HG03571 (cell line): Measurements from ENCODE around the gene ALDH4A1.

ENCODE experiments used
- ATAC-seq: cut with Tn5 transposase; IDR thresholded peaks from one replicate; pipeline ENCODE4 v1.9.1; 2021; ENCODE audit not compliant: unreplicated experiment

Gene ALDH4A1, protein sequence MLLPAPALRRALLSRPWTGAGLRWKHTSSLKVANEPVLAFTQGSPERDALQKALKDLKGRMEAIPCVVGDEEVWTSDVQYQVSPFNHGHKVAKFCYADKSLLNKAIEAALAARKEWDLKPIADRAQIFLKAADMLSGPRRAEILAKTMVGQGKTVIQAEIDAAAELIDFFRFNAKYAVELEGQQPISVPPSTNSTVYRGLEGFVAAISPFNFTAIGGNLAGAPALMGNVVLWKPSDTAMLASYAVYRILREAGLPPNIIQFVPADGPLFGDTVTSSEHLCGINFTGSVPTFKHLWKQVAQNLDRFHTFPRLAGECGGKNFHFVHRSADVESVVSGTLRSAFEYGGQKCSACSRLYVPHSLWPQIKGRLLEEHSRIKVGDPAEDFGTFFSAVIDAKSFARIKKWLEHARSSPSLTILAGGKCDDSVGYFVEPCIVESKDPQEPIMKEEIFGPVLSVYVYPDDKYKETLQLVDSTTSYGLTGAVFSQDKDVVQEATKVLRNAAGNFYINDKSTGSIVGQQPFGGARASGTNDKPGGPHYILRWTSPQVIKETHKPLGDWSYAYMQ

DNA sequence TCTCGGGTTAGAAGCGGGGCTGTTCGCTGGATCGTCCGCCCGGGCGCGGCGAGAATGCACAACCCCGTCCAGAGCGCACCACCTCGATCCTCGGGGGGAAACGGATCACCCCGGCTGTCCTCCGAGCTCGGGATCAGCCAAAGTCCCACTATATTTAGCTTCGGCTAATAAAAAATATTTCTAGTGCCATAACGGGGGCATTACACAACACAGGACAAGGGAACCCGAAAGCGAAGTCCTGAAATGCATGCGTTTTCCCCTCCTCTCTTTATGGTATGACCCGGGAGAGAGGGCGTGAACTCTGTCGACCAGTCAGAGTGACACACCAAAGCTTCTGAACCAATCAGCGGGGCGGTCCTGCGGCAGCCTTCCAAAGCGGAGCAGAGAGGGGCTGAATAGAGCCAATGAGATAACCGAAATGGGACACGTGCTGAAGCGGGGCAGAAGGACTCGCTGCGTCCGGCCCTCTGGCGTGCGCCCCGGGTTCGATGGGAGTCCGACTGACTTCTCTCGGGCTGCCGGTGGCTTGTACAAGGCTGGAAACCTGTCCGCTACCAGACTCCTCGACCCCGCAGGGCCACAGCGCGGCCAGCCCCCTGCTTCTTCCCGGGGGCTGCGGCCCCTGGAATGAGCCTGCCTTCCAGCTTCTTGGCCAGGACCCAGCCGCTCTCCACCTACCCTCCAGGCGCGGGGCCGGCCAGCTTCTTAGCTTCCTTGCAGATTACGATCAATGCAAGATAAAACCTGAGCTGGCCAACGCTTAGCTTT, at the start of gene ALDH4A1:
ALDH4A1 (minus strand) TSS at position 33 of the 768 bp plus-strand sequence; CDS start at position 1, 32 bp downstream.
- ATAC-seq: peak; percentile 96

DNA sequence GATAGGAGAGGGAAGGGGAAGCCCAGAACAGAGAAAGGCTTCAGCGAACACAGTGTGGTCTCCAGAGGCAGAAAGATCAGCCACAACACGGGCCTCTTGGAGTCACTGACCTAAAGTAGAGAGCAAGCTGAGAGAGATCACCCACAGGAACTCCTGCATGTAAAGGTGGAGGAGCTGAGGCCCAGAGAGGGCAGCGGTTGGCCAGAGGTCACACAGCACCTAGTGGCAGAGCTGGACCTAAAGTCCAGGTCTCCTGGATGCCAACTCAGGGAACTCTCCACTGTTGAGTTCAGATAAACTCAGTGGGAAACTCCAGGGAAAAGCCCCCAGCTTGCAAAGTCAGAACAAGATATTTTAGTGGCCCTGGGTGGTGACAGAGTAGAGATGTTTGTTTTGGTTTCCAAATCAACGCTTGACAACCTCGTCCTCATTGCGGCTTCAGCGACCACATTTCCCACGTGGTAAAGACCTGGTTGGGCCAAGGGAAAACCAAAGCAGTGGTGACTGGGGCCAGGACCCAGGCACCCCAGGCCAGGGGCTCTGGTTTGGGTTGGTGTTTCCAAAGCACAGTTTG, 49.5 kb upstream of the ALDH4A1 start:
- peak; percentile 24 for ATAC-seq

DNA sequence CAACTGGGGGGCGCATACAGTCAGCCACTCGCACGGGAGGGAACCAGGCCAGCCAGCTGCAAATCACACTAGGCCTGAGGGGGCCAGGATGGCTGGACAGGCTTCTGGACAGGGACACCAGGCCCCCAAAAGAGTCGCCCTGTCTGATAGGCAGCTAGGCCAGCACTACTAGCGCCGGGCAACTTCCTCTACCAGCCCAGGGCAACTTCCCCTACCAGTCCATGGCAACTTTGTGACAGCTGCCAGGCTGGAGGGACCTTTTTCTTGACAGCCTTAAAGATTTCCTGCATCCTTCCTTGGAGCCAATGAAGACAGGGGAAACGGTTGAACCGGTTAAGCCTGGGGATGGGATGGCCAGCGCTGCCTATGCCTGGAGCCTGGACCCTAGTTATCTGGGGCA, 49.1 kb upstream of the ALDH4A1 start:
- peak; percentile 0 for ATAC-seq

DNA sequence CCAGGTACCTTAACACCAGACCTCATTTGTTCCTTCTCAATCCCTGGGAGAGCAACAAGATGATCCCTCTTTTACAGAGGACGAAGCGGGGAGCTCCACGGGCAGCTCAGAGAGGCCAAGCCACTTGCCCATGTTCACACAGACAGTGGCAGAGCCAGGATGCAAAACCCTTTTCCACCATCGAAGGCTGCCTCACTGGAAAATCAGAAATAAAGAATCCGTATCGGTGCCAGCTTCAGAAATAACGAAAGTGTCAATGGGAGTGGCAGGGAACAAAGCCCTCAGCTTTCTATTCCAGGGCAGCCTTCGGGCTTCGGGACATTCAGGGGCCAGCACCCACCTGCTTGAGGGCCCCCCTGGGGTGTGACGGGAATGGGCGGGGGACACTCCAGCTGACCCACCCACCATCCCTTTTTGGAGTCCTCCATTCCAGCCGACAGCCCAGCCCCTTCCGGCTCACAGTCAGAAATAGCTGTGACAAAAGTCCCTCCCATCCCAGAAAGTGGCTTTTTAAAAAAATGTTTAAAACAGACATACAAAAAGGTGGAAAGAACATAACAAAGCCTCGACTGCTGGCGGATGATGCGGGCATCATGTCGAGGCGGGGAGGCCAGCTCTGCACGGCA, 48.2 kb upstream of the ALDH4A1 start:
- ATAC-seq: no peak

DNA sequence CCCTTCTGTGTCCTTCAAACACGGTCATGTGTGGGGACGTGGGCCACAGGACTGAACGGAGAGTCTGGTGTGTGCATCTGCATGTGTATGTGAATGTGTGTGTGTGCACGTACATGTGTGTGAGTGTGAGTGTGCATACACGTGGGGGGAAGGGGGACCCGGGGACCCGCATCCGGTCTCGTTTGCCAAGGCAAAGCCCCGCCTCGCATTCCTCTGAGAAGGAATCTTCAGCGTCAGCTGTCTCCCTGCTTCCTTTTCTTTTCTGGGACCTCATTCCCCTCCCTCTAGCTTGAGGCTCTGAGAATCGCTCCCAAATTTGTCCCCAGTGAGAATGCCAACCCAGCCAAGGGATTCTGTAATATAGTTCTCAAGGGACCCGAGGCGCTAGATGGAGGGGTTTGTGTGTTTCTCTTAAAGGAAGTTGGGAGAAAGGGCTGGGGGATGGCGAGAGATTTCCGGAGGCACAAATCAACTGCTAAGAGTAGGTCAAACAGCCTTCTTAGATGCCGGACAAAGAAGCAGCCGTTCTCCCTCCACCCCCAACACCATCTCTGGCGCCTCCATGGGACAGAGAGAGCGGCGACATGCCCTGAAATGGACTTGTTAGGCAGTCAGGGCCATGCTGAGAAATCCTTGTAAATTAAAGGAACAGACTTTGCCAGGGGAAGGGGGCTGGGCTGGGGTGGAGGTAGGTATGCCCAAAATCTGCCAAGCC, 47.5 kb upstream of the ALDH4A1 start:
- no peak for ATAC-seq

DNA sequence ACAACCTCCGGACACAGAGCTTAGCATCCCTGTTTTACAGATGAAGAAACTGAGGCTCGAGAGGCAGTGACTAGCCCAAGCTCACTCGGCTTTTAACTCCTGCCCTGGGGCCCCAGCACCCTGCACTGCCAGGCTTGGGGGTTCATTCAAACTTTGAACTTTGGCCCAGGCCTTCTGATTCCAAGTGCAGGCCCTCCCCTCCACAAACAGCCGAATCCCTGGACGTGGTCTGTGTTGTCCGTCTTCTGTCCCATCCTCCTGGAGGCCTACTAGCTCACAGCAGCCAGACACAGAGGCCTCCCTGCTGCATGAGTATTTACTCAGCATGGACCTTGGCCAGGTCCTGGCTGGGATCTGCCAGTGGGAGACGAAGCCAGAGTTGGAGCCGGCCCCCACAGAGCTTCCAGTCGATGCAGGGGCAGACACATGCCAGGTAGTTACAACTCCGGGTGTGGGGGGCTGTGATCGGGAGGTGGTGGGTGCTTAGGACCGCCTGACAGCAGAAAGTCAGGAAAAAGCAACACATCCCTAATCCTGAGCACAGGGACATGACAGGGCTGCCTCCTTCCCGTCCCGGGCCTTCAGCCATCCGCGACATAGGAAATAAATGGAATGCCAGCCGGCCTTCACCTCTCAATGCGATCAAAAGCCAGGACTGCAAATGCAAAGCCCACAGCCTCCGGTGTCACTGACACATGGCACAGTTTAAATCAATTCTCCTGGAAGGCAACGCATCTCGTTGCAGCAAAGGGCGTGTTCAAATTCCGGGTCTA, 46.7 kb upstream of the ALDH4A1 start:
- ATAC-seq: no peak

DNA sequence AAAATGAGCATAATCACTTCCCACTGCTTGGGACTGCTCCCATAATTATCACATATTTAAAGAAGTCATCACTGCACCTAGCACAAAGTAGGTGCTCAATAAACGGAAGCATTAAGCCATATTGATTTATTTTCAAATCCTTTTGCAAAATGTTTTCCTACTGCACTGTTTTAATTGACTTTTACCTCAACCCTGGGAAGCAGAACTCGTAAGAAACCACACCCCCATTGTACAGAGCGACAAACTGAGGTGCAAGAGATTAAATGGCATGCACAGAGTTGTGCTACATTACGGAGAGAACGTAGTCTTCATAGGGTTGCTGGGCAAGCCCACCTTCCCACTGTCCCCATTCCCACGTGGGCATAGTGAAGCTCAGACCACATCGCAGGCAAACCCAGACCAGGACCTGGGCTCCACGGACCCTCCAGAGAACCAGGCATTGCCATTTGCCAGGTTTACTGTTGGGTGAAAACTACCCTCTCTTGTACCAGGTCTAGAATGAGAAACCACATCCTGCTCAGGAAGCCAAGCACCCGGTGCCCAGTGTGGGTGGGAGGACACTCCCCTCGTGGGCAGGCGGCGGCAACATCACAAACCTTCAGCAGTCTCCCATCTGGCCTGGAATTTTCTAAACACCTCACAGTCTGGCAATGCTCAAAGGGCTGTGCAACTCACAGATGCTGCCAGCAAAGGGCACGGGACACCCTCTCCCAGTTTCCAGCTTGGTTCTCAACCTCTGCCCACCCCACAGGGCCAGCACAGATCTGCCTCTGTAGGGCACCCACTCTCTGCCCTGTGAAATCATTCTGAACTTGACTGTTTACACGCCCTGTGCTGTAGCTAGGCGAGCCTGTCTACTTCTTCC, 45.9 kb upstream of the ALDH4A1 start:
- ATAC-seq: no peak

DNA sequence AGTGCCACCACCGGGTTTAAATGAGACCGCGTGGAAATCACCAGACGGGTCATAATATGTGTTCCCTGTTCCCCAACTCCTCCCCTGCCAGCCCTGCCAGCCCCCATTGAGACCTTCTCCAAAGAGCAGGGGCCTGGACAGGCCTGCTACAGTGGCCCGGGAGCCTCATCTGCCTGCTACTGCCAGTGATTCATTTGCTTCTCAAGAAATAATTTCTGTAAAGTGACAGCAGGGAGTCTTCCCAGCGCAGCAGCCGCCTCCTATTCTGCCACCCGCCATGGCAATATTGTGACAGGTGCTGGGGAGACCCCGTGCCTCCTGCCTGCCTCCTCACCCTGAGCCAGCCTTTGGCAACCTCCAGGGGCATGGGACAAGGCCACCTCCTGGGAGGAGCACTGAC, 45.2 kb upstream of the ALDH4A1 start:
- no peak for ATAC-seq

DNA sequence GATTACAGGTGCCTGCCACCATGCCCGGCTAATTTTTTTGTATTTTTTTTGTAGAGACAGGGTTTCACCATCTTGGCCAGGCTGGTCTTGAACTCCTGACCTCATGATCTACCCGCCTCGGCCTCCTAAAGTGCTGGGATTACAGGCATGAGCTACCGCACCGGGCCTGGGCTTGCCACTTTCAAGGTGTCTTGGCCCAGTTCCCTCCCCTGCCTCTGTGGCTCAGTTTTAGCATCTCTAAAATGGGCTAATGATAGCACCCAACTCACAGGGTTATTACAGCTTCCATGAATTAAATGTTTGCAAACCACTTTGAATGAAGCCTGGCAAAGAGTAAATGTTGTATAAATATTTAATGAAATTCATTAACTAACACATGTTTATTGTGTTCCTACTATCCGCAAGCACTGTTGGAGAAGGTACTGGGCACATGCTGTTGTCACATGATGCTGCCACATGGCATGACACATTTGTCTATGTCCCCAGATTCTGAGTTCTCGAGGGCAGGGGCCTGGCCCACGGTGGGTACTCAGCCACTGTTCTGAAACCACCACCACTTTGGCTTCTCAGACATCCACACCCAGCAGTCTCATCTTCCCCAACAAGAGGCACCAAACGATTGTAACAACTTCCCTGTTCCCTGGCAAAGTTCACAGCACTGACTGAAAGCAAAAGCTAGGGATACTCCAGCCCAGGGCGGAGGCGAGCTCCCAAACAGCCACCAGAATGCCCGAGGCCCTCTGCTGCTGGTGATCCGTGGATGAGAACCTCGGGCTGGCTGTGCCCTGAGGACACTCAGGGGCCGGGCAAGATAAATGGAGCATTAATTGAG, 44.4 kb upstream of the ALDH4A1 start:
- ATAC-seq: no peak

DNA sequence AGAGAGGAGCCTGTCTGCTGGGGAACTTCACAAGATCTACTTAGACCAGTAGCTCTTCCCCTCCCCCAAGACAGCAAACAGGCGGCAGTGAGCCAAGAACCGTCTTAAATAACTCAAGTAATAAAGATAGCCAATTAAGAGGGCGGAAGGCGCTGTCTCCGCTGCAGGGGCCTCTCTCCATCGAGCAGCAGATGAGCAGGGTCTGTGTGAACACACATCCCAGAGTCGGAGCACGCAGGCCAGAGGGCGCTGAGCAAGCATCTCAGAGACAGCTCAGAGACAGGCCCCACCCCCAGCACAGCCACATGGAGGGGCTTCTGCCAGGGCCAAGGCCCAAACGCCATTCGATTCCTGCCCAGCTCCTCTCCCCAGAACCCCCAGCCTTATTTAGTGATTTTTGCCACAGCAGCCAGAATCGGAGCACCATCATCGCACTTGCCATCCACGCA, 43.1 kb upstream of the ALDH4A1 start:
- no peak for ATAC-seq

DNA sequence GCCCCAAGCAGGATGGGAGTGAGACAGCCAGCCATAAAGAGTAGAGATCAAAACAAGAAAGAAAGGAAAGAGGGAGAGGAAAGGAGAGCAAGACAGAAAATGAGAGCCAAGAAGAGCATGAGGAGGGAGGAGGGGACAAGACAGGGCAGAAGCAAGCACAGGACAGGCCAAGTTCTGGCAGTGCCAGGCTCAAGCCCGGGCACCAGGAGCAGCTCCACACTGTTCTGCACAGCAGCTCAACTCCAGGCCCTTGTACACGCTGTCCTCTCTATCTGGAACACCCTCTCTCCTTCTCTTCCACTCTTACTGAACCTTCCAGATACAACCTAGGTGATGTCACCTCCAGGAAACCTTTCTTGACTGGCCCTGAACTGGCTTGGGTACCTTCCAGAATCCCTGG, 42.5 kb upstream of the ALDH4A1 start:
- no peak for ATAC-seq

DNA sequence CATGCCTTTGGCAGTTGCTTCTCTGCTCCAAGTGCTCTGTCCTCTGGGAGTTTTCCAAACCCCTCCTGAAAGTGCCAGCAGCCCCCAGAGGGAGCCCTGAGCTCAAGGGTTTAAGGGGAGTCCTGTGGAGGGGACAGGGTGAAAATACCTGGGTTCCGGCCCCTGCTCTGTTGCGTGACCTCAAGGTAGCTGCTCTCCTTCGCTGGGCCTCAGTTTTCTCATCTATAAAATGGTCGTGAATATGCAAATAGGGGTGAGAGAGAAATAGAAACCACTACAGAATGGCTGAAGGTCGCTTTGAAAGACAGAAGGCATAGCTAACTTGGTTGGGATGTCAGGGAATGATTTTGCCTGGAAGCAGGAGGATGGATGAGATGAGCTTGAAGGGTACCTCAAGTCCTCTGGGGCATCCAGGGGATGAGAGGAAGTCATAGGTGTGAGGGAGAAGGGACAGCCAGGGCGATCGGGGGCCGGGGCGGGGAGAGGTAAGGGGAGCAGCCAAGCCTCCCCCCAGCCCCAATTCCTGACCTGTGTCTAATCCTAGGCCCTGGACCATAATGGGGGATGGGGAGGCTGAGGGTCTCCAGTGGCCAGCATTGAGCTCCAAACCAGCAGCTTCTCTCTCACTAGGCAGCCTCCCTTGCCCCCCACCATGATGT, 41.7 kb upstream of the ALDH4A1 start:
- ATAC-seq: no peak

DNA sequence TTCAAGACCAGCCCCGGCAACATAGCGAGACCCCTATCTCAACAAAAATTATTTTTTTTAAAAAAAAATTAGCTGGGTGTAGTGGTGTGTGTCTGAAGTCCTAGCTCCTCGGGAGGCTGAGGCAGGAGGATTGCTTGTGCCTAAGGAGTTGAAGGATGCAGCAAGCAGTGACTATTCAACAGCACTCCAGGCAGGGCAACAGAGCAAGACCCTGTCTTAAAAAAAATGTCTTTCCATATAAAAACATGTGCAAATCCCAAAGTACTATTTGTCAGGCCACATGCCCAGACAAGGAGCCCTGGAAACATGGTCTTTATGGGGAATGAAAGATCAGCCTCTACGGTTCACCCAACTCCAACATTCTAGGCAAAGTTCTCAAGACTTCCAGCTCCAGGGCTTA, 40.8 kb upstream of the ALDH4A1 start:
- no peak for ATAC-seq

DNA sequence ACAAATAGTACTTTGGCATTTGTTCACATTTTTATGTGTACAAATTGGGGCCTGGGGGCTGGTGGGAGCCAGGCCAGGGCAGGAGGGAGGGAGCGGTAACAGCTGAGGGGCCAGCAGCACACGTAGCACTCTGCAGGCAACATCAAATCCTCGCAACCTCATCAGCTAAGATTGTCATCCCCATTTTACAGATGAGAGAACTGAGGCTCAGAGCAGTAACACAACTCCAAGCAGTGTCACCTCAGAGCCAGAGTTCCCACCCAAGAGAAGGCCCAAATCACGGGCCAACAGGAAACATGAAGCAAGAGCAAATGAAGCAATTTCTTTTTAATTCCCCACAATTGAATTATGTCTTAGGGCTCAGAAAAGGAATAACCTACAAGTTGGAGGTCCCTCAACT, 40.0 kb upstream of the ALDH4A1 start:
- ATAC-seq: no peak

DNA sequence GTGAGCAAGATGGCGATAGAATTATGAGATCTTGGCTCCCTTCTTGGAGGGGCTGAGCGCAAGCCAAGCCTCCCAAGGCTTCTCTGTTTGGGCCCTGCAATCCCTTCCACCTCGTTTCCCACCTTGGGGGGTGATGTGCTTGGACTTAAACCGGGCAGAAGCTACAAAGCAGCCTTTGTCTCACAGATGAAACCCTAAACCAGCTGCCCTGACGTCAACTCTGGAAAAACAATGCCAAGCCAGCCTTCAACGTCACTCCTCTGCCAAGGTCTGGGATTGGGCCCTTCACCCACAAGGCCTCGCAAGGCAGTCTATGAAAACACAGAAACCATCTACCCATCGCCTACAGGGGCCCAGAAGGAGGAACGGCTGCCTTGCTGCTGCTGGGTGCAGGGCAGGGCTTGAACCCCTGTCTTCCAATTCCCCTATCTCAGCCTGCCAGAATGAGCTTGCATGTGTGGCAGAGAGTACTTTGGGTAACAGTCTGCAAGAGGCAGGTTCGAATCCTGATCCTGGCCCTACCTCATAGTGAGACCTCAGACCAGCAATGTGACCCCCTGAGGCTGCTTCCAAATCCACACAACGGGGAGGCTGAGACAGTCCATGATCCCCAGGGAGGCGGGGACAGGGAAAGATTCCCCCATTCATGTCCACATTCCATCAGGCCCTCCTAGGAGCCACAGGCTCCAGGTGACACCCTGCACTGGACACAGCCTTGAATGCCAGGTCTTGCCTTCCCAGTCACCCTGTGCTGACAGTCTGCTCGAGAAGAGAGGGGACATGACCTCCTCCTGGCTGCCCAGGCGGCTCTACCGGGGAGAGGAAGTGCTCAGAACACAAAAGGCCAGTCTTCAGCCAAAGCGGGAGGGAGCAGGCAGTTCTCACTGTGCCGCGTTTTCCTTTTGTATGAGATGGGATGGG, 39.1 kb upstream of the ALDH4A1 start:
- no peak for ATAC-seq

DNA sequence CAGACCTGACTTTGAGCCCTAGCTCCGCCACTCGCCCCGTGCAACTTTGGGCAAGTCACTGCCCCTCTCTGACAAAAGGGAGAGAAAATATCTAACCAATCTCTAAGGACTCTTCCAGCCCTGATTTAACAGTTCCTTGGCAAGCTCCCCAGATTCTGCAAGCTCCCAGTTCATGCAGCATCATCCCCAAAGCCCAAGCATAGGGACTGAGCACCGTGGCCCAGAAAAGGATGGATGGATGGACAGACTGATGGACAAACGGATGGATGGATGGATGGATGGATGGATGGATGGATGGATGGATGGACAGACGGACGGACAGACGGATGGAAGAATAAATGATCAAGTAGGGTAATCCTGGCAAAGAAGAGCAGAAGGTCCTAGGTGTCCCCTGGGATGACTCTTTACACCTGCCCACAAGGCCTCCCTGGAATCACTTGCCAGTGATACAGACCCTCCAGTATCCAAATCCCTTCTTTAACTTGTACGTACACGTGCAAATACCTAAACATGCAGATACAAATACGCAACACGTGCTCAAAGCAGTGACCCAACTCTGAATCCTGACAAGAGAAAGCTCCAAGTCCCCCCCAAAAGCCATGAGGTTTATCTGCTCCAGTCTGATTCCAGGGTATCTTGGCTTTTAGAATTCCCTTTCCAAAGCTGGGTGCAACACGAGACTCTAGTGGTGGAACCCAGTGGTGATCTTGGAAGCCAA, 38.1 kb upstream of the ALDH4A1 start:
- no peak for ATAC-seq
